WI38 (cell line): ENCODE results near the gene GPX2.

Experiments
- H3K4me3 ChIP-seq: 2 replicates; pipeline ENCODE4 v1.5.1; 2011; ENCODE audit warnings: low read depth, mild to moderate bottlenecking, control low read depth, low read length
- TF ChIP-seq, protein P1 (sequence below): IDR thresholded peaks from 2 replicates; pipeline ENCODE4 v1.5.1; 2012; ENCODE audit warnings: low read depth, mild to moderate bottlenecking, control low read depth, low read length

Gene GPX2

DNA sequence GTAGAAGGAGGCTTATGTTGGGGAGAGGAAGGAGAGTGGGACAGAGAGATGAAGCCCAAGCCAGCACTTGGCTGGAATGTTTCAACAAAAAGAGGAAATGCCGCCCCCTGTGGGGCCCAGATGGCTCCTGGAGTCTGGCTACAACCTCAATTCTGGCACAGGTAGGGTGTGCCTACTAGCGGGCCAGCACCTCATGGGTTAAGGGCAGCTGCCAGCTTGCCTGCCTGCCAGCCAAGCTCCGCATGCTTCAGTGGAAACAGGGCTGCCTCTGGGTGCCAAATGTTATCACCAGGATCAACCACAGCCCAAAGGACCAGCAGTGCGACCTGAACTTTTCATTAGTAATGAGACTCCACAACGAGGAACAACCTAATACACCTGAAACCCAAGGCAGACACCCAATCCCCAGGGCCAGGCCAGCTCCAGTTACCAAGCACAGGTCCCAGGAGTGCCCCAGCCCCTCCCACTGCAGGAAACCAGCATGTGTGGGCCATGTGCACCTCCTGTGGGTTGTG, 18.3 kb upstream of the GPX2 start:
- H3K4me3 ChIP-seq = no peak overlapping the region
- TF ChIP-seq, protein P1, sequence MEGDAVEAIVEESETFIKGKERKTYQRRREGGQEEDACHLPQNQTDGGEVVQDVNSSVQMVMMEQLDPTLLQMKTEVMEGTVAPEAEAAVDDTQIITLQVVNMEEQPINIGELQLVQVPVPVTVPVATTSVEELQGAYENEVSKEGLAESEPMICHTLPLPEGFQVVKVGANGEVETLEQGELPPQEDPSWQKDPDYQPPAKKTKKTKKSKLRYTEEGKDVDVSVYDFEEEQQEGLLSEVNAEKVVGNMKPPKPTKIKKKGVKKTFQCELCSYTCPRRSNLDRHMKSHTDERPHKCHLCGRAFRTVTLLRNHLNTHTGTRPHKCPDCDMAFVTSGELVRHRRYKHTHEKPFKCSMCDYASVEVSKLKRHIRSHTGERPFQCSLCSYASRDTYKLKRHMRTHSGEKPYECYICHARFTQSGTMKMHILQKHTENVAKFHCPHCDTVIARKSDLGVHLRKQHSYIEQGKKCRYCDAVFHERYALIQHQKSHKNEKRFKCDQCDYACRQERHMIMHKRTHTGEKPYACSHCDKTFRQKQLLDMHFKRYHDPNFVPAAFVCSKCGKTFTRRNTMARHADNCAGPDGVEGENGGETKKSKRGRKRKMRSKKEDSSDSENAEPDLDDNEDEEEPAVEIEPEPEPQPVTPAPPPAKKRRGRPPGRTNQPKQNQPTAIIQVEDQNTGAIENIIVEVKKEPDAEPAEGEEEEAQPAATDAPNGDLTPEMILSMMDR = no peak

DNA sequence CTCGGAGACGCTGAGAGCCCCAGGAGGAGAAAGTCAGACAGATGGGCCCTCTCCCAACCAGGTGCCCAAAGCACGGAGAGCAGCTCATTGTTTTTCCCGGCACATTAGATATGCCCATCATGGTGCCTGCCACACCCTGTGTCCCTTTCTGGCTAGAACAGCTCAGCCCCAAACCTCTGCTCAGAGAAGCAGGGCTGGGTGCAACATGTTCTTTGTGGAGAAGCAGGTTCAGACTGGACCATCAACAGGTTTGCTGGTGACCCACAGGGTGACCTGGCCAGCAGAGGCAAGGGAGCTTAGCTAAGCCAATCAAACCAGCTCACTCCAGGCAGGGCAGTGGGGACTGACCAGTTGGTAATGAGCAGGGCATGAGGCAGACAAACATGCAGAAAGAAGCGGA, 16.2 kb upstream of the GPX2 start:
- H3K4me3 ChIP-seq = no peak overlapping the region
- TF ChIP-seq, protein P1 = no peak

DNA sequence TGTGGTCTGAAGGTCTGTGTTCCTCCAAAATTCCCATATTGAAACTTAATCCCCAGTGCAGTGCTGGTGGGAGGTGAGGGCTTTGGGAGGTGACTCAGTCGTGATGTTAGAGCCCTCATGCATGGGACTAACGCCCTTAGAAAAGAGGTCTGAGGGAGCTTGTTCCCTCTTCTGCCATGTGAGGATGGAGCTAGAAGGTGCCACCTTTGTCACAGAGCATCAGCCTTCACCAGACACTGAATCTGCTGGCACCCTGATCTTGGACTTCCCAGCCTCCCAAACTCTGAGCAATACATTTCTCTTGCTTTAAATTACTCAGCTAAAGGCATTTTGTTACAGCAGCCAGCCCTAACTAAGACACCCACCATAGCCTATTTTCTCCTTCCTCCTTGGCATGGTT, 15.7 kb upstream of the GPX2 start:
- TF ChIP-seq, protein P1 = no peak
- no peak overlapping the region for H3K4me3 ChIP-seq

DNA sequence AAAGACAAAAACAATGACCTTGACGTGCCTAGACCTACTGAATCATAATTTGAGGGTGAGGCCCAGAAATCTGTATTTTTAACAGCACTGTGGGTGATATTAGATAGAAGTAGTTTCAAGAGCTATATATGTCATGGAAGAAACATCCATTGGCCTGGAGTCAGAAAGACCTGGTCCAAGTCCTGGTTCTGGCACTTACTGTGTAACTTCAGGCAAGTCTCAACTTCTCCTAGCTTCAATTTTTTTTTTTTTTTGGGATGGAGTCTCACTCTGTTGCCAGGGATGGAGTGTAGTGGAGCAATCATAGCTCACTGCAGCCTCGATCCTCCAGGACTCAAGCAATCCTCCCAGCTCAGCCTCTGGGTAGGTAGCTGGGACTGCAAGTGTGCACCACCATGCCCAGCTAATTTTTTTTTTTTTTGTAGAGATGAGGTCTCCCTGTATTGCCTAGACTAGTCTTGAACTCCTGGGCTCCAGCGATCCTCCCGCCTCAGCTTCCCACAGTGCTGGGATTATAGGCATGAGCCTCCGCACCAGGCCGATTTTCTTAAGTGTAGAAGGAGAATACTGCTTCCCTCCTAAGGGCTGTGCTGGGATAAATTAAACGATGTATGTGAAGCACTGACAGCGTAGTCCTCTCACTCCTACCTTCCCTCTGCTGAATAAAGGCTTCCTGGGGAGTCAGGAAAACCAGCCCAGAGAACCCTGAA, 14.3 kb upstream of the GPX2 start:
- no peak overlapping the region for H3K4me3 ChIP-seq
- TF ChIP-seq, protein P1 = no peak

DNA sequence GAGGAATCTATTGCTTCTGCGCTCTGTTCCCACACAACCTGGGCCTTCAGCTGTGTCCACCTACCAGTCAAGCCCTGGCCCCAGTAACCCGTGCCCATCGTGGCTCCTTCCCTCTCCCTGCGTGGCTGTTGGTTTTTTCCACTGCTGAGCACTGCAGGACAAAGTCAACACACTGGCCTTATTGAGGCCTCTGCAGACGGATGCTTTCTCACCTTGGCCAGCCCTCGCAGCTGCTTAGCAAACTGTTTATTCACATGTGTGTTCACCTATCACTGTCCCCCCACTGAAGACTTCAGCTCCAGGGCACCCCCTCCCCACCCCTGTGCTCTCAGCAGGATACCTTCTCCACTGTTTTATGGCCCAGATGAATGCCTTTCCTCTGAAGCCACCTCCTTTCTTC, 12.8 kb upstream of the GPX2 start:
- TF ChIP-seq, protein P1 = no peak
- no peak overlapping the region for H3K4me3 ChIP-seq

DNA sequence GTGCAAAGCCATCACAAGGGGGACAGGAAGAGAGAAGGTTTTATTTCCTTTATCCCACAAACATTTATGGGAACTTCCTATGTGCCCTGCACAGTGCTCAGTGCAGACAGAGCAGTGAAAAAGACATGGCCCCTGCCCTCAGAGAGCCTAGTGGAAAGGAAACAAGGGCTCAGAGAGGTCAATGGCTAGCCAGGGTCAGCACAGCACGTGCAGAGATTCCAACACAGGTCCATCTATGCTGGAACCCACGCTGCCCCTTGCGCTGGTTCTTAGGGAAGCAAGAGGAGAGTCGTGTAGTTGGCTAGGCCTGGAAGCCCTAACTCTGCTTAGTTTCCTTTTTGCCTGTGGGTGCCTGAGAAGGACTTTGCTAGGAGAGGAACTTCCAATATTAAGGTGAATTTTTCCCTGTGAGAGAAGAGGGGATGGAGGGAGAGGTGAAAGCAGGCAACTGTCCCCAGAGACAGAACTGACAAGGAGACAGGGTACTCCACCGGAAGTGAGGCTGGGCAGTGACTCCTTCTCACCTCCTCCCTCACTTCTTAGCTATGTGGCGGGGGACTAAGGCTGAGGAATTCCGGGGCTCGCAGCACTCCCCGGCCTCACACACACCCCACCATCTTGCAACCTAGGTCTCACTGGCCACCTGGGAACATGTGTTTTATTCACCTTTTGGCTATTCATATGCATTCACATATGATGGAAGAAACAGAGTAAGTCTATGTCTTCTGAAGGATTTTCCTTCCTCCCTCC, 12.1 kb upstream of the GPX2 start:
- no peak overlapping the region for H3K4me3 ChIP-seq
- TF ChIP-seq, protein P1 = no peak

DNA sequence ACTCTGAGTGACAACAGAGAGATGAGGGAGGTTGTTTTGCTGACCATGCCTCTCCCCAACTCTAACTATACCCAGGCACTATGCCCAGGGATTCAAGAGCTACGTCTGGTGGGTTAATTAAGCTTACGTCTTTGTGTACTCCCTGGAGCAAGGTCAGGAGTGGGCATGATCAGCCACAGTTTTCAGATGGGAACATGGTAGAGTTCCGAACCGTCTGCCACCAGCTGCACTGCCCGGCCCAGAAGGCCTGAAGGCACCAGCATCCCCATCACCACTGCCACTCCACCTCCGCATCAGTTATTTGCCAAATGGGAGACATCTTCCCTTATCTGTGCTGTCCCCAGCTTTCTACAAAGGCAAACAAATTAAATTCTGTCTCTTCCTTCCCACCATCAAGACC, 11.1 kb upstream of the GPX2 start:
- no peak overlapping the region for H3K4me3 ChIP-seq
- TF ChIP-seq, protein P1 = no peak
